HEK293 (cell line): Measurements from ENCODE around the gene PLAGL2.

Experiments used
- ZNF335 ChIP-seq: fragments of 450-650 bp; formaldehyde crosslinking; conservative IDR thresholded peaks from 2 replicates; pipeline ENCODE4 v1.5.1; 2016; ENCODE audit warnings: missing biosample characterization, missing genetic modification characterization
- ZNF768 ChIP-seq: fragments of 450-650 bp; formaldehyde crosslinking; IDR thresholded peaks from 2 replicates; pipeline ENCODE4 v1.5.1; 2018; ENCODE audit warnings: missing biosample characterization, mild to moderate bottlenecking, missing genetic modification characterization
- TF ChIP-seq, protein P1 (sequence below): fragments of 450-650 bp; formaldehyde crosslinking; IDR thresholded peaks from 2 replicates; pipeline ENCODE4 v1.5.1; 2016; ENCODE audit warnings: missing biosample characterization, missing genetic modification characterization

DNA sequence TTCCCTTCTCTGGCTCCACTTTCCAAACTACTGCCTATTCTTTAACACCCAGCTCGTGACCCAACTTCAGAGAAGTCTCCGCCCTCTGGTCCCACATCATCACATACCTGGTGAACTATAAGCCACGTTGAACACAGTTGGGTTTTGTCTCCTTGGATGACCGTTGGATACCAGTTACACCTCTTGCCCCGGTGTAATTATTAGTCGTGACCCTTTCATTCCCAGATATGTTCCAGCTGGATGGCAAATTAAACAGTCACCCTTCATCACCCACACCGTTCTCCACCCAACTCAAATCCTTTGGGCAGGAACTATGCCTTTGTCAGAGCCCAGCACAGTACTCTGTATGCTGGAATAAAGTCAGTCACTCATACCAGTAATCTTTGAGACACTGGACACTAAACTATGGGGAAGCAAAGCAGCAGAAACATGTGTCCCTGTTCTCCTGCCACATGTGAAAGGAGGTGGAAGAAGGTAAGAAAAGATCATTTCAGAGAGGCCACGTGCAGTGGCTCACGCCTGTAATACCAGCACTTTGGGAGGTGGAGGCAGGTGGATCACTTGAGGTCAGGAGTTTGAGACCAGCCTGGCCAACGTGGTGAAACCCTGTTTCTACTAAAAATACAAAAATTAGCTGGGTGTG, 22.5 kb downstream of the PLAGL2 start:
- TF ChIP-seq ZNF768 (tag by site-specific recombination): no peak
- TF ChIP-seq ZNF335 (tag by site-specific recombination): no peak
- TF ChIP-seq, protein P1, sequence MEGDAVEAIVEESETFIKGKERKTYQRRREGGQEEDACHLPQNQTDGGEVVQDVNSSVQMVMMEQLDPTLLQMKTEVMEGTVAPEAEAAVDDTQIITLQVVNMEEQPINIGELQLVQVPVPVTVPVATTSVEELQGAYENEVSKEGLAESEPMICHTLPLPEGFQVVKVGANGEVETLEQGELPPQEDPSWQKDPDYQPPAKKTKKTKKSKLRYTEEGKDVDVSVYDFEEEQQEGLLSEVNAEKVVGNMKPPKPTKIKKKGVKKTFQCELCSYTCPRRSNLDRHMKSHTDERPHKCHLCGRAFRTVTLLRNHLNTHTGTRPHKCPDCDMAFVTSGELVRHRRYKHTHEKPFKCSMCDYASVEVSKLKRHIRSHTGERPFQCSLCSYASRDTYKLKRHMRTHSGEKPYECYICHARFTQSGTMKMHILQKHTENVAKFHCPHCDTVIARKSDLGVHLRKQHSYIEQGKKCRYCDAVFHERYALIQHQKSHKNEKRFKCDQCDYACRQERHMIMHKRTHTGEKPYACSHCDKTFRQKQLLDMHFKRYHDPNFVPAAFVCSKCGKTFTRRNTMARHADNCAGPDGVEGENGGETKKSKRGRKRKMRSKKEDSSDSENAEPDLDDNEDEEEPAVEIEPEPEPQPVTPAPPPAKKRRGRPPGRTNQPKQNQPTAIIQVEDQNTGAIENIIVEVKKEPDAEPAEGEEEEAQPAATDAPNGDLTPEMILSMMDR (tag by site-specific recombination): no peak
